K562 (cell line): ENCODE results near the gene SLC25A53. TPM values are rescaled to one million over a fixed set of nuclear protein-coding genes. Genes with fewer than 3 reads are reported as not detected.

Source experiments
- ASH1L ChIP-seq: fragments of 450-650 bp; IDR thresholded peaks from 2 replicates; pipeline ENCODE4 v1.6.1; 2018; ENCODE audit warnings: borderline replicate concordance, mild to moderate bottlenecking, low read depth; ENCODE audit not compliant: partially characterized antibody
- BACH1 ChIP-seq: fragments of 200-800 bp; sonication (Bioruptor generic); IDR thresholded peaks from 2 replicates; pipeline ENCODE4 v1.6.1; 2016; ENCODE audit warnings: missing genetic modification characterization, missing compliant biosample characterization
- BDP1 ChIP-seq: IDR thresholded peaks from 3 replicates; pipeline ENCODE4 v1.6.1; 2011; ENCODE audit not compliant: insufficient read length, insufficient read depth
- CCAR2 ChIP-seq: fragments of 200-400 bp; formaldehyde crosslinking; IDR thresholded peaks from 2 replicates; pipeline ENCODE4 v1.6.1; 2017; ENCODE audit warnings: mild to moderate bottlenecking, low read depth, low read length
- DMBX1 ChIP-seq: fragments of 250-450 bp; sonication (Bioruptor Pico); IDR thresholded peaks from 2 replicates; pipeline ENCODE4 v1.8.0; 2022; ENCODE audit warnings: inconsistent platforms, mild to moderate bottlenecking, moderate library complexity, borderline replicate concordance
- E2F3 ChIP-seq: fragments of 250-450 bp; sonication (Bioruptor Pico); IDR thresholded peaks from 2 replicates; pipeline ENCODE4 v1.4.0; 2020; ENCODE audit warnings: mild to moderate bottlenecking
- FOXJ2 ChIP-seq: fragments of 200-800 bp; sonication (Bioruptor generic); IDR thresholded peaks from 2 replicates; pipeline ENCODE4 v1.6.1; 2016; ENCODE audit warnings: missing genetic modification characterization, missing compliant biosample characterization
- FOXK2 ChIP-seq, 2 experiments: fragments of 450-650 bp; IDR thresholded peaks in 1 of 2; conservative IDR thresholded peaks in 1 of 2; 2 replicates each; pipeline ENCODE4 v1.6.1; 2016; ENCODE audit warnings: low read depth in 2 of 2, mild to moderate bottlenecking in 1 of 2
- PHF20 ChIP-seq: fragments of 450-650 bp; IDR thresholded peaks from 2 replicates; pipeline ENCODE4 v1.6.1; 2018; ENCODE audit not compliant: partially characterized antibody
- RBM22 ChIP-seq: fragments of 200-400 bp; formaldehyde crosslinking; IDR thresholded peaks from 2 replicates; pipeline ENCODE4 v1.6.1; 2018; ENCODE audit warnings: low read length, low read depth; ENCODE audit not compliant: poor library complexity, severe bottlenecking
- ZBTB1 ChIP-seq: sonication (generic); formaldehyde crosslinking; IDR thresholded peaks from 2 replicates; pipeline ENCODE4 v1.8.1; 2023; ENCODE audit warnings: missing genetic modification reagents, low read depth, mild to moderate bottlenecking, borderline replicate concordance
- ZNF444 ChIP-seq: fragments of 250-450 bp; sonication (Bioruptor Pico); IDR thresholded peaks from 2 replicates; pipeline ENCODE4 v1.4.0; 2020; ENCODE audit warnings: mild to moderate bottlenecking, moderate library complexity
- ZNF778 ChIP-seq: fragments of 450-650 bp; formaldehyde crosslinking; IDR thresholded peaks from 2 replicates; pipeline ENCODE4 v1.4.0; 2020; ENCODE audit warnings: mild to moderate bottlenecking, moderate library complexity
- polyA plus RNA-seq, 8 experiments: library from polyadenylated mRNA; depleted of rRNA in 4 of 8; stranded (reverse) in 5 of 8; unstranded in 3 of 8; fragments of >200 nt; fragmentation: Nextera tagmentation in 2 of 8; fragmentation: Illumina TruSeq in 1 of 8; extraction: Ambion mirVana in 2 of 8; extraction: Trizol in 1 of 8; gene quantifications; 2 replicates each; pipeline versions ENCODE4 v1.2.1 to v1.2.3, GENCODE V29; 2011 to 2014; ENCODE audit warnings: inconsistent platforms in 1 of 8, missing spikeins in 1 of 8
- total RNA-seq, 7 experiments: library from RNA; depleted of rRNA in 6 of 7; stranded (reverse); fragments of >200 nt in 6 of 7; fragmentation: Illumina TruSeq in 2 of 7; extraction: Trizol in 2 of 7; gene quantifications; 2 replicates each; pipeline versions ENCODE4 v1.2.1 to v1.2.3, GENCODE V29; 2011 to 2021; ENCODE audit warnings: low replicate concordance in 1 of 7
- TF ChIP-seq, protein P1 (sequence below): fragments of 200-600 bp; sonication (generic); IDR thresholded peaks from one replicate; pipeline ENCODE4 v1.6.1; 2012; ENCODE audit warnings: mild to moderate bottlenecking, low read depth, low read length, inconsistent platforms
- TF ChIP-seq, protein P2 (sequence below): sonication (generic); formaldehyde crosslinking; IDR thresholded peaks from 2 replicates; pipeline ENCODE4 v1.8.1; 2023; ENCODE audit warnings: mild to moderate bottlenecking, missing genetic modification reagents, moderate library complexity

SLC25A53 gene
- total and polyA plus RNA-seq, 9 of the 15 experiments (the other 6 are each of a cell fraction or from before 2014, with no cell fraction given): 2.4 to 8.6 (median 5.6) TPM

GRCh38 chrX:104156630-104157529 is at the start of gene SLC25A53 (continued):
- peak; percentile 61; the same call in 1 of the 2 replicates for TF ChIP-seq DMBX1
- no peak for TF ChIP-seq E2F3
- TF ChIP-seq, protein P1, sequence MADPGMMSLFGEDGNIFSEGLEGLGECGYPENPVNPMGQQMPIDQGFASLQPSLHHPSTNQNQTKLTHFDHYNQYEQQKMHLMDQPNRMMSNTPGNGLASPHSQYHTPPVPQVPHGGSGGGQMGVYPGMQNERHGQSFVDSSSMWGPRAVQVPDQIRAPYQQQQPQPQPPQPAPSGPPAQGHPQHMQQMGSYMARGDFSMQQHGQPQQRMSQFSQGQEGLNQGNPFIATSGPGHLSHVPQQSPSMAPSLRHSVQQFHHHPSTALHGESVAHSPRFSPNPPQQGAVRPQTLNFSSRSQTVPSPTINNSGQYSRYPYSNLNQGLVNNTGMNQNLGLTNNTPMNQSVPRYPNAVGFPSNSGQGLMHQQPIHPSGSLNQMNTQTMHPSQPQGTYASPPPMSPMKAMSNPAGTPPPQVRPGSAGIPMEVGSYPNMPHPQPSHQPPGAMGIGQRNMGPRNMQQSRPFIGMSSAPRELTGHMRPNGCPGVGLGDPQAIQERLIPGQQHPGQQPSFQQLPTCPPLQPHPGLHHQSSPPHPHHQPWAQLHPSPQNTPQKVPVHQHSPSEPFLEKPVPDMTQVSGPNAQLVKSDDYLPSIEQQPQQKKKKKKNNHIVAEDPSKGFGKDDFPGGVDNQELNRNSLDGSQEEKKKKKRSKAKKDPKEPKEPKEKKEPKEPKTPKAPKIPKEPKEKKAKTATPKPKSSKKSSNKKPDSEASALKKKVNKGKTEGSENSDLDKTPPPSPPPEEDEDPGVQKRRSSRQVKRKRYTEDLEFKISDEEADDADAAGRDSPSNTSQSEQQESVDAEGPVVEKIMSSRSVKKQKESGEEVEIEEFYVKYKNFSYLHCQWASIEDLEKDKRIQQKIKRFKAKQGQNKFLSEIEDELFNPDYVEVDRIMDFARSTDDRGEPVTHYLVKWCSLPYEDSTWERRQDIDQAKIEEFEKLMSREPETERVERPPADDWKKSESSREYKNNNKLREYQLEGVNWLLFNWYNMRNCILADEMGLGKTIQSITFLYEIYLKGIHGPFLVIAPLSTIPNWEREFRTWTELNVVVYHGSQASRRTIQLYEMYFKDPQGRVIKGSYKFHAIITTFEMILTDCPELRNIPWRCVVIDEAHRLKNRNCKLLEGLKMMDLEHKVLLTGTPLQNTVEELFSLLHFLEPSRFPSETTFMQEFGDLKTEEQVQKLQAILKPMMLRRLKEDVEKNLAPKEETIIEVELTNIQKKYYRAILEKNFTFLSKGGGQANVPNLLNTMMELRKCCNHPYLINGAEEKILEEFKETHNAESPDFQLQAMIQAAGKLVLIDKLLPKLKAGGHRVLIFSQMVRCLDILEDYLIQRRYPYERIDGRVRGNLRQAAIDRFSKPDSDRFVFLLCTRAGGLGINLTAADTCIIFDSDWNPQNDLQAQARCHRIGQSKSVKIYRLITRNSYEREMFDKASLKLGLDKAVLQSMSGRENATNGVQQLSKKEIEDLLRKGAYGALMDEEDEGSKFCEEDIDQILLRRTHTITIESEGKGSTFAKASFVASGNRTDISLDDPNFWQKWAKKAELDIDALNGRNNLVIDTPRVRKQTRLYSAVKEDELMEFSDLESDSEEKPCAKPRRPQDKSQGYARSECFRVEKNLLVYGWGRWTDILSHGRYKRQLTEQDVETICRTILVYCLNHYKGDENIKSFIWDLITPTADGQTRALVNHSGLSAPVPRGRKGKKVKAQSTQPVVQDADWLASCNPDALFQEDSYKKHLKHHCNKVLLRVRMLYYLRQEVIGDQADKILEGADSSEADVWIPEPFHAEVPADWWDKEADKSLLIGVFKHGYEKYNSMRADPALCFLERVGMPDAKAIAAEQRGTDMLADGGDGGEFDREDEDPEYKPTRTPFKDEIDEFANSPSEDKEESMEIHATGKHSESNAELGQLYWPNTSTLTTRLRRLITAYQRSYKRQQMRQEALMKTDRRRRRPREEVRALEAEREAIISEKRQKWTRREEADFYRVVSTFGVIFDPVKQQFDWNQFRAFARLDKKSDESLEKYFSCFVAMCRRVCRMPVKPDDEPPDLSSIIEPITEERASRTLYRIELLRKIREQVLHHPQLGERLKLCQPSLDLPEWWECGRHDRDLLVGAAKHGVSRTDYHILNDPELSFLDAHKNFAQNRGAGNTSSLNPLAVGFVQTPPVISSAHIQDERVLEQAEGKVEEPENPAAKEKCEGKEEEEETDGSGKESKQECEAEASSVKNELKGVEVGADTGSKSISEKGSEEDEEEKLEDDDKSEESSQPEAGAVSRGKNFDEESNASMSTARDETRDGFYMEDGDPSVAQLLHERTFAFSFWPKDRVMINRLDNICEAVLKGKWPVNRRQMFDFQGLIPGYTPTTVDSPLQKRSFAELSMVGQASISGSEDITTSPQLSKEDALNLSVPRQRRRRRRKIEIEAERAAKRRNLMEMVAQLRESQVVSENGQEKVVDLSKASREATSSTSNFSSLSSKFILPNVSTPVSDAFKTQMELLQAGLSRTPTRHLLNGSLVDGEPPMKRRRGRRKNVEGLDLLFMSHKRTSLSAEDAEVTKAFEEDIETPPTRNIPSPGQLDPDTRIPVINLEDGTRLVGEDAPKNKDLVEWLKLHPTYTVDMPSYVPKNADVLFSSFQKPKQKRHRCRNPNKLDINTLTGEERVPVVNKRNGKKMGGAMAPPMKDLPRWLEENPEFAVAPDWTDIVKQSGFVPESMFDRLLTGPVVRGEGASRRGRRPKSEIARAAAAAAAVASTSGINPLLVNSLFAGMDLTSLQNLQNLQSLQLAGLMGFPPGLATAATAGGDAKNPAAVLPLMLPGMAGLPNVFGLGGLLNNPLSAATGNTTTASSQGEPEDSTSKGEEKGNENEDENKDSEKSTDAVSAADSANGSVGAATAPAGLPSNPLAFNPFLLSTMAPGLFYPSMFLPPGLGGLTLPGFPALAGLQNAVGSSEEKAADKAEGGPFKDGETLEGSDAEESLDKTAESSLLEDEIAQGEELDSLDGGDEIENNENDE: no peak
- no peak for TF ChIP-seq BDP1
- TF ChIP-seq ASH1L: peak; percentile 59
- no peak for TF ChIP-seq BACH1 (tag)
- TF ChIP-seq RBM22: no peak
- TF ChIP-seq ZNF778: no peak
- TF ChIP-seq, protein P2, sequence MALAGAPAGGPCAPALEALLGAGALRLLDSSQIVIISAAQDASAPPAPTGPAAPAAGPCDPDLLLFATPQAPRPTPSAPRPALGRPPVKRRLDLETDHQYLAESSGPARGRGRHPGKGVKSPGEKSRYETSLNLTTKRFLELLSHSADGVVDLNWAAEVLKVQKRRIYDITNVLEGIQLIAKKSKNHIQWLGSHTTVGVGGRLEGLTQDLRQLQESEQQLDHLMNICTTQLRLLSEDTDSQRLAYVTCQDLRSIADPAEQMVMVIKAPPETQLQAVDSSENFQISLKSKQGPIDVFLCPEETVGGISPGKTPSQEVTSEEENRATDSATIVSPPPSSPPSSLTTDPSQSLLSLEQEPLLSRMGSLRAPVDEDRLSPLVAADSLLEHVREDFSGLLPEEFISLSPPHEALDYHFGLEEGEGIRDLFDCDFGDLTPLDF (CRISPR knock-in tag): no peak
- peak; percentile 100 for TF ChIP-seq PHF20
- peak; percentile 91 to 96 for TF ChIP-seq FOXK2 (conservative IDR thresholded peaks at IDR 0.05 in 1 of 2, IDR thresholded peaks at IDR 0.05 in 1 of 2; ENCODE audit: low read depth in 2 of 2)
- no peak for TF ChIP-seq ZNF444 (CRISPR knock-in tag)
- TF ChIP-seq FOXJ2: no peak
- TF ChIP-seq ZBTB1: no peak
- TF ChIP-seq CCAR2: no peak
